ENCODE measurements around the gene SRD5A1.

The SRD5A1 gene, protein sequence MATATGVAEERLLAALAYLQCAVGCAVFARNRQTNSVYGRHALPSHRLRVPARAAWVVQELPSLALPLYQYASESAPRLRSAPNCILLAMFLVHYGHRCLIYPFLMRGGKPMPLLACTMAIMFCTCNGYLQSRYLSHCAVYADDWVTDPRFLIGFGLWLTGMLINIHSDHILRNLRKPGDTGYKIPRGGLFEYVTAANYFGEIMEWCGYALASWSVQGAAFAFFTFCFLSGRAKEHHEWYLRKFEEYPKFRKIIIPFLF

DNA sequence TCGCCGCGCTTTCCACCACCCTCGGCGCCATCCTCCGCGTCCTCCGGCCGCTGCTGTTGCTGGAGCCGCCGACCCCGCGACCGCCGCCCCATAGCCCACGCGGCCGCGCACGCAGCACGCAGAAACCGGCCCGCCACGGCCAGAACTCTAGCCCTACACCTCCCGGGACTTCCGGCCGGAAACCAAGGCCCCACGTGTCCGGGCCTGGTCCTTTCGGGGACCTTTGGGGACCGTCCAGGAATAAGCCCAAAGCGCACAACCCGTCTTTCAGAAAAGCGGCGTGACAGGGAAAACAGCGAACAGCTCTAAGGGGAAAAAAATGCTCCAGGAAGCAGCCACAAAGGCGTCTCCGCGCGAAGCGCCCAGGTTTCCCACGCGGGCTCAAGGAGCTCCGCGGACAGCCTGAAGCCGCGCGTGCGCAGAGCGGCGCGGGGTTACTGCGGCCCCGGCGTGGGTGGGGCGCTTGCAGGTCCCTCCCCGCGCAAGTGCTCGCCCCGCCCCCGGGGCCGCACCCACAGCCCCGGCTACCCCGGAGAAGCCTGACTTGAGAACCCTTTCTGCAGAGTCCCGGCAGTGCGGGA is at the start of gene SRD5A1, which contains the start of gene NSUN2:
SRD5A1 (plus strand) TSS at position 553 of the 581 bp plus-strand sequence. CDS start 137 bp downstream, outside the sequence.
NSUN2 (minus strand) TSS at position 157 of the 581 bp plus-strand sequence; CDS start at position 92, 65 bp downstream.
- DNase-seq (ENCODE audit: low read depth in 2 of 2): peak; percentile 86 to 88

DNA sequence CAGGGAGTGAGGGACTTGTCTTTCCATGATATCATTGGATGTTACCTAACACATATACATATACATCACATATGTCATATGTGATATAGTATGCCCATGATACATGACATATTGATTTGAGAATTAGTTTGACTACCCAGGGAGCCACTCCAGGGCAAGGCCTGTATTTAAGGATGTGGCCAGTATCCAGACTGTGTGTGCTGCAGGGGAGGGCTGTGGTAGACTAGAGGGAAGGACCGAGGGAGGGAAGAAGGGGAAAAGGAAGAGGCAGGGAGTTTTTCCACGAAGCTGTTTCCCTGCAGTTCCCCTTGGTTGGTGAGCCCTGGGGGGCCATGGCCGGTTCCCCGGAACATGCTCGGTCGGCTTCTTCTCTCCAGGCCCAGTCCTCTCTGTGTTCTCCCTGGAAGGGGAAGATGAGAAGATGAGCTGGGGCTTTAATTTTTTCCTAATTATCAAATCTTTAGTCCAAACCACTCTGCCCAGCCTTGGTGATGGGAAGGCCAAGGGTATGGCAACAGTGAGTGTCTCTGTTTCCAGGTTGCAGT is 49.1 kb upstream of the SRD5A1 start:
- DNase-seq (ENCODE audit: low read depth in 2 of 2): no peak

DNA sequence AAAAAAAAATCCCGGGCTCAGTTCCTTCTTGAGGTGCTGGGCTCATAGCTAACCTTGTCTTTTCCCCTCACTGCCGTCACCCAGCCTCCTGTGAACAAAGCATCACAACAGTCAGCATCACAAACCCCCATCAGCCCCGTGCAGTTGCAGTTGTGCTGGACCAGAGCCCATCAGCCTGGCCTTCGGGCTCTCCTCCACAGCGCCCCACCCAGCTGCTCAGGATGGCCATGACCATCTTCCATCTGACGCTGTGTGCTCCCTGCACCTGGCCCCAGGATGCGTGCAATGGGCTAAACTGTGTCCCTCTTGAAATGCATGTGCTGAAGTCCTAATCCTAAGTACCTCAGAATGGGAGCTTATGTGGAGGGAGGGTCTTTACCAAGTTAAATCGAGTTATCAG is 48.5 kb upstream of the SRD5A1 start:
- no peak for DNase-seq (ENCODE audit: low read depth in 2 of 2)

DNA sequence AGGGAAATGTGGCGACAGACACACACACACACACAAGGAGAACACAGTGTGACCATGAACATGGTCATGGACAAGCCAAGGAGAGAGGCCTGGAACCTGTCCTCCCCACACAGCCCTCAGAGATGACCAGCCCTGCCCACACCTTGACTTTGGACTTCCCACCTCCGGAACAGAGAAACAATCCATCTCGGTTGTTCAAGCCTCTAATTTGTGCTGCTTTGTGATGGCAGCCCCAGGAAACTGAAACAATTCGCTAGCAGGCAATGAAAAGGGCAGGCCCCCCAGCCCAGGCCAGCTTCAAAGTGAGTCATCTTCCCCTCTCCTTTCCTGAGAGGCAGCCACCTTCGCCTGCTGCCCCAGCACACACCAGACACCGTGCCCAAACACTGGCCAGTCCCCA is 48.1 kb upstream of the SRD5A1 start:
- DNase-seq (ENCODE audit: low read depth in 2 of 2): no peak

DNA sequence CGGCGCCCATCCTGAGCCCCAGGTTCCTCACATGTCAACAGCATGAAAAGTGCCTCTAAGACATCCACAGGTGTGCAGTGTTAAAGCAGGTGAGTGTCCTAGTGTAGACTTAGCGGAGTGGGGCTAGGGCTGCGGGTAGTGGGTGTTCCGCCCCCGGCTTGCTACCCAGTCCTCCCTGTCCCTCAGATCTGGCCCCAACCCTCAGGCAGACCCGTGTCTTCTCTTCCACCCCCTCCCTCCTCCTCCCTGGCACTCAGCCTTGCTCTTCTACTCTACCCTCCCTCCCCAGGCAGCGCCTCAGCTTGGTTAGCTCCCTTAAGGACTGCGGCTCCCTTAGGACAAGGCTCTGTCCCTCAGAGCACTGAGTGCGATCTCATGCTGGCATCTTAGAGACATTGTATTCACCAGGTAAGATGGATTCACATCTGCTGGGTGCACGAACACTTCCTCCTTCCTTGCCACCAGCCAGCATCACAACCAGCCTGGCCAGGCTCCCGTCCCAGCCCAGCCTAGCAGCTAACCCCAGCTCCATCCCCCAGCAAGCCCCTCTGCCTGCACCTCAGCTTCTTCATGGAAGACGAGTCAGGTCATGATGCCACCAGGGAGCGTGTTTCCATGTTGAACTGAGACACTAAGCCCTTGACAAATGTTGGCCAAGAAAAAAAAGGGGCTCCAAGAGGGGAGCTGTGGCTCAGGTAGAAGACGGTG is 47.1 kb upstream of the SRD5A1 start:
- DNase-seq (ENCODE audit: low read depth in 2 of 2): no peak

DNA sequence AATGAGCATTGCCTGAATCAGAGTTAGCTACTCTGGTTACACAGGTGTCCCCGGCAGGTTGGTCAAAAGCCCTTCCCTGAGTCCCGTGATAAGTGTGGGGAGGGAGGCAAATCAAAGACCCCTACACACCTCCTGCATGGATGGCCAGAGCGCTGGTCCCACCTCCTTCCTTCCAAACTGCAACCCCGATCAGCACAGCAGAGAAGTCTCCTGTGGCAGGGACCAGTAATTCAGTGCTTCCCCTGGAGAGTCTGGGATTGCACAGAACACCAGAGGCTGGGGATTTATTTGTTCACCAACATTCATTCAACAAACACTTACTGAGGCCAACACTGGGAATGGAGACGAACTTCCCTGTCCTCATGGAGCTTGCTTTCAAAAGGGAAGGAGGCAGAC is 46.6 kb upstream of the SRD5A1 start:
- no peak for DNase-seq (ENCODE audit: low read depth in 2 of 2)

DNA sequence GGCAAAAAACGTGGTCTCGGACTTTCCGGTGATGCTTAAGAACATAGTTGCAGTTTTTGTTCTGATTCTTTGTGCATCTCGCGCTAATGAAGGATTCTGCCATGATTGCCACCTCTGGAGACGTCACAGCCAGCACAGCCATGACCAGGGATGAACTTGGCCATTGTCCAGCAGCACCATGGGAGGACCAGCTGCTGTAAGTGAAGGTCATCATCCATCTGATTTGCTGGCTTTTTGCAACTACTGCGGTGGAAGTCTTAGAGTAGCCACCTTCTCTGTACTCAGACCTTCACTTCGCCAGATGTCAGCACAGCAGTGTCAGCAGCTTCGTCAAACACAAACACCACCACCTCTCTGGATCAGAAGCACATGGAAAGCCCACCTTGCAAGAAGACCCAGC is 46.1 kb upstream of the SRD5A1 start:
- DNase-seq (ENCODE audit: low read depth in 2 of 2): no peak

DNA sequence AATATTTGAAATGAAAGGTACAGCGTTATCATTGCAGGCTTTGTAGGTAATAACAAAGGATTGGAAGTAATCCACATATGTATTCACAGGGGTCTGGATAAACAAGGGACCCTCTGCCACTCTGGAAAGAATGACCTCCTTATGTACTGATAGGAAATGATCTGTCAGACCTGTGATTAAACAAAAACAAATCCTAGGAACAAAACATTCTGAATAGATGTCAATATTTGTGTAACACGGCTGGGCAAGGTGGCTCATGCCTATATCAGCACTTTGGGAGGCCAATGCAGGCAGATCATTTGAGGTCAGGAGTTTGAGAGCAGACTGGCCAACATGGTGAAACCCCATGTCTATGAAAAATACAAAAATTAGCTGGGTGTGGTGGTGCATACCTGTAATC is 42.7 kb upstream of the SRD5A1 start:
- no peak for DNase-seq (ENCODE audit: low read depth in 2 of 2)

DNA sequence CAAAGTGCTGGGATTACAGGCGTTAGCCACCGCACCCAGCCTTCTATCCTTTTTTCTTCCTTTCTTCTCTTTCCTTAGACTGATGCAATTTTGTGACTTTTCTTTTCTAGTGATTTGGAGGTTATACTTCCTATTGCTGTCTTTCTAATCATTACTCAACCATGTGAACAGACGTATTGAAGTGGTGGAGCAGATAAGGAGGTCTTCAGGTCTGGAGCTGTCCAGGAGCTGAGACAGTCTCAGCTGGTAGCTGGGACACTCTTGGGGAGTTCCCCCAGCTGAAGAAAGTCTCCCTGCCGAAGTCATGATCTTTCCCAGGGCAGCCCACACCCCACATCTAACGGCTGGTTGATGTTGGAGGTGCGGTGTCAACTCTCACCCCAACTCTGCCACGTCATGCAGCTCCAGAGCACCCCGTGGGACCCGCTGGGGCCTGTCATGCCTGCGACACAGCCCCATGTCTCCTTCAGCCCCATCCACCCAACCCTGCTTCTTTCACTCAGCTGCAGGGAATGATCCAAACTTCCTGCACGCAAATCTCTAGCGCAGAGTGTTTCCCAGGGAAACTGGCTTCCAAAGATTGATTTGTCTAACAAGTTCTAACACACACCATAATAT is 41.5 kb upstream of the SRD5A1 start:
- no peak for DNase-seq (ENCODE audit: low read depth in 2 of 2)

DNA sequence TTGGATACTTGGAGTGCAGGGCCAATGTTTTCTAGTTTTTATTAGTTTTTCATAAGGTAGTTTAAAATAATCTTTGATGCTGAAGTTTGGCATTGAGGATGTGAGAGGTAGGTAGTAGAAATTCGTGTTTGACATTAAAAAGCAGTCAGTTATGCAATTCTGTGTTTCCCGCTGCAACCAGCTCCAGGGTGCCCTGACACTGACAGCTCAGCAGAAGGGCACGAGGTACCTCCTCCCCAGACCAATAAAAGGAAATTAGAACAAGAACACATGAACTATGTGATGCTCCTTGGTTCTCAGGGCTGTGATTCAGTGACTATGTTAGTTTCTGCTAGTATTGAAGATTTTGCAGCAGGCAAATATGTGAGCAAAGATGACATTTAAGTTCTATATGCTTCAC is 40.6 kb upstream of the SRD5A1 start:
- DNase-seq (ENCODE audit: low read depth in 2 of 2): no peak

DNA sequence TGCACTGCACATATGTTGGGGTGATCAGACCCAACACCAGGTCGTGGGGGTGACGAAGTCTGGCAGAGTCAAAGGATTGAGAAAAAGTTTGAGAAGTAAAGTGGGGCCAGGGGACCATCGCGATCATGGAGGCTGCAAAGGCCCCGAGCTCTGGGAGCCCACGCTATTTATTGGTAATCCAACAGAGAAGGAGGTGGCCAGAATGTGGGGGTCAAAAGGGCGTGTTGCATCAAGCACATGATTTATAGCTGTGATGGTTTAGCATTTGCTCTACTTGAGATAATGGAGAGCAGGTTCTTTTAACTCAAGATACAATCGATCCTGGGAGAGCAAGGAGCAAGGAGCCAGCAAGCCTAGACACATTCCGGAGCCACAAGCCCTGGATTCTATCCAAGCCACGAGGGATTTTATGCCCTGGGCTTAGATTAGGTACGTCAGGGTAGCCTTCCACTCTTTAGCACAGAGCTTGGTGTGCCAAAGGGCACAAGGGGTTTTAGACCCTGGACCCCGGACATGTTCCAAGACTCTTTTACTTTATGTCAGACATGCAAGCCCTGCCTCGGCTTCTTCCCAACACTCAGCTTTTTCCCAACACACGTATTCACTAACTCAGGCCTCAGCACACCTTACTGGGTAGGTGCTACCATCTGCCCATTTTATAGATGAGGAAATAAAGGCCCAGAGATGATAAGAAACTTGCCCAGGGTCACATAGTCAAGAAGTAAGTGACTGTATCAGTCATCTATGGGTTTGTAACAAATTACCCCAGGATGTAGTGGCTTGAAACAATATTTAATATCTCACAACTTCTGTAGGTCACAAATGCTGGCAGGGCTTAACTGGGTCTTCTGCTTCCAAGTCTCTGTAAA is 39.9 kb upstream of the SRD5A1 start:
- DNase-seq (ENCODE audit: low read depth in 2 of 2): no peak

DNA sequence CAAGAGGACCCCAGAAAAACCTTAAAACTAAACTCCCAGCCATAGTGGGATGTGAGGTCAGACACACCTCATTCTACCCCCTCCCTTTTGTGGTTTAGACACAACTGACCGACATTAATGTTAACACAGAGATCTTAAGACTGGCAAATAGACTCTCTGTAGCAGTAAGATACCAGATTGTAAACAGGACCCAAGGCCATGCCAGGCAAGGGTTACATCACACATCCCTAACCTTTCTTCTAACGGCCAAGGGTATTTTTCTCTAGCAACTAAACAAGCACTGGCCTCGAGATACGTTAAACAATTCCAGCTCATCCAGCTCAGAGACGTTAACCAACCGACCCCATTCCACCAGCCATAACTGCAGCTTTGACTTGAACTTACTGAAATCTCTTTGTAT is 39.2 kb upstream of the SRD5A1 start:
- no peak for DNase-seq (ENCODE audit: low read depth in 2 of 2)

DNA sequence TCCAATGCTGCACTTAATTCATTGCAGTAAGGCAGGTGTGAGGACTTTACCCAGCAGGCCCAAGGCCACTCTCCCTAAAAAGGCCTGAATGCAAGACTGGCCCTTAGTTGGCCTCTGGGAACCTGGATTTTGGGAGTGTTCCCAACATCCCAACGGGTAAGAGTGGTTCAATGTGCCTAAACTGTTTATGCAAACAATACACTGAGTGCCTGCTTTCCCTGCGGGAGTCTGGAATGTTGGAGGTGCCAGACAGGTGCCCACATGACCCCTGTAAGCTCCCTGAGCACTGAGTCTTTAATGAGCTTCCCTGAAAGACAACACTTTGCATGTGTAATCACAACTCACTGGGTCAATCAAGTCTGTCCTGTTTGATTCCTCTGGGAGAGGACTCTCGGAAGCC is 37.8 kb upstream of the SRD5A1 start:
- no peak for DNase-seq (ENCODE audit: low read depth in 2 of 2)

DNA sequence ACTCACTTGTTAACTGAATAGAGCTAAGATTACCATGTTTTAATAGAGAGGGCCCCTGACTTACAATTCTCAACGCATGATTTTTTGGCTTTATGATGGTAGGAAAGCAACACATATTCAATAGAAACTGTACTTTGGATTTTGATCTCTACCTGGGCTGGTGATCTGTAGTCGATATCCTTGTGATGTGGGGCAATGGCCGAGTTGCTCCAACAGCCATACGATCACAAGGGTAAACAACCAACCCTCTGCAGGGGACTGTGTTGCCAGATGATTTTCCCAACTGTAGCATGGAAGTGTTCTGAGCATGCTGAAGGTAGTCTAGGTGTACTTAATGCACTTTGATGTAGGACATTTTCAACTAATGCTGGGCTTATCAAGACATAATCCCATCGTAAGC is 36.9 kb upstream of the SRD5A1 start:
- DNase-seq (ENCODE audit: low read depth in 2 of 2): no peak

DNA sequence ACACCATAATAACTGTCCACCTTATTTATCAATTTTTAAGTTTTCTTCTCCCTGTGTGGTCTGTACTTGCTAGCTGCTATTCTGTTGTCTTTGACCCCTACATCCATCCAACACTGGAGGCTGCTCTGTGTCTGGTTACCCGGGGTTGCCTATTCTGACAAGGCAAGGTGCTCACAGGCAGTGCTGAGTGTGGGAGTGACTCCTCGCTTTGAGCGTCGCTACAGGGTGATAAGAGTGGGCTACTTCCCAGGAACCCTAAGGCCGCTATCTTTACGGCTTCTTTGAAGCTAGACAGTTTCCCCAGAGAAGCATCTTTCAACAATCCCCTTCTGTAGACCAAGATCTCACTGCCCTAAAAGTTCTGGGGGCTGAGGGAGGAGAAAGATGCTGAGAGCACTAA is 35.7 kb upstream of the SRD5A1 start:
- no peak for DNase-seq (ENCODE audit: low read depth in 2 of 2)

DNA sequence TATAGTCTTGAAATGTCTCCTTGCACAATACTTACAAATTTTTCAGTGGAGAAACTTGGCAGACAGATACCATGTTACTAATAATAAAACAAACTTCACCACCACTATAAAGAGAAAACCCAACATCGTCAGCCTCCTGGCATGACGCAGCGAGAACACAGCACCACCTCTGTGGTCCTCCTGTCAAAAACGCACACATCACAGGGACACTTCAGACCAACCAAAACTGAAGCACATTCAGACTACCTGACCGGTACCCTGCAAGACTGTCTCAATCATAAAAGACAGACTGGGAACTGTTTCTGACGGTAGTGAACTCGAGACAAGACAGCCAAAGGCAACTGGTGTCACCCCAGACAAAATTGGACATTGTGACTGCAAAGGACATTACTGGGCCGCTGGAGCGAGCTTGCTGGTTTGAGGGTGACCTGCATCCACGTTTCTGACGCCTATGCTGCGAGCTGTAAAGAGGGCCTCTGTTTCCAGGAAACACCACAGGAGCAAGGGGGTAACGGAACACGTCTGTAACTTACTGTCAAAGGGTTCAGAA is 34.8 kb upstream of the SRD5A1 start:
- DNase-seq (ENCODE audit: low read depth in 2 of 2): no peak

DNA sequence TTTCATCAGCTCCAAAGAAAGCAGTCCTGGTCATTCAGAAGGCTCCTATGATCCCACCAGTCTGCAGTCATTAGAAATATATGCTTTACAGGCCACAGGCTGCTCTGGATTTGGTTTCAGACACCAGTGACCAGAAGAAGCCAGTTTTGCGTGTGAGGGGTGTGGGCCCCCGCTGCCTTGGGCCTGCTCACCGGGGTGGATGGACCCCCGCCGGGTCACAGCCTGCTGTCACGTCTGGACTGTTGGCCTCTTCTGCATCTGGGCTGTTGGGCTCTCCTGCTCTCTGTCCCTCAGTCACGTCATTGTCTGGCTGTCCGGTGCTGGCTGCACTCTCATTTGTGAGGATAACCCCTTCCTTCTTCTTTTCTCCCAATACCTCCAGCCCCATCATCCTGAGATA is 33.5 kb upstream of the SRD5A1 start:
- DNase-seq (ENCODE audit: low read depth in 2 of 2): no peak

DNA sequence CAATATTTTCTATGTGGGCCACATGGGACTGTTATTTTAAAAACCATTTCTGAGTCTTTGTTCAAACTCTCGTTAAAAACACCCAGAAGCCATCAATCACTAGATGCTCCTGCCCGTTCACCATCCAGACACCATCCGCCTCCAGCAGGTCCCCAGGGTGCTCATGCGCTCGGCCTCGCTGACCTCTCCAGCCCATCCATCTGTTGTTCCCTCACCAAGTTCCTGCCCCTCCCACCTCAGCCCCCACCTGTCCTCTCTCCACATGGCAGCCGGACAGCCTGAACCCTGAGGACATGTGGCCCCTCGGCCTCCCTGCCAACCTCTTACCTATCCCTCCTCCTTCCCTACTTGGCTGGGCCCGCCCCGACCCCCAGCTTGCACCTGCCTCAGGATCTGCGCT is 32.0 kb upstream of the SRD5A1 start:
- no peak for DNase-seq (ENCODE audit: low read depth in 2 of 2)

DNA sequence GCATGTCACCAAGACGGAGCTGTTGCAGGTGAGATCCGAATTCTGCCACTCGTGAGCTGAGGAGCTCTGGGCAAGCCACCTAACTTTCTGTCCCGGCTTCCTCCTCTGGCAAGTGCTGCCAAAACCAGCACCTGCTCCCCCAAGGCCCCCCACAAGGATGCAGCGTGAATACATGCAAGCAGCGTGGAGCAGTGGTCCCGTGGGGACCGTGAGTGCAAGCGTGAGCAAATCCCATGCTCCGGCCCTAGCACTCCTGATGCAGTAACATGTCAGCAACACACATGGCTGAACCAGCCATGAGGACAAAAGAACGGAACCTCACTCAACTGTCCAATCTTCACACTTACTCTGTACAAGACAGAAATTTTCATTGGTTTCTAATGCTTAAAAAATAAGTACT is 31.4 kb upstream of the SRD5A1 start:
- DNase-seq (ENCODE audit: low read depth in 2 of 2): no peak

DNA sequence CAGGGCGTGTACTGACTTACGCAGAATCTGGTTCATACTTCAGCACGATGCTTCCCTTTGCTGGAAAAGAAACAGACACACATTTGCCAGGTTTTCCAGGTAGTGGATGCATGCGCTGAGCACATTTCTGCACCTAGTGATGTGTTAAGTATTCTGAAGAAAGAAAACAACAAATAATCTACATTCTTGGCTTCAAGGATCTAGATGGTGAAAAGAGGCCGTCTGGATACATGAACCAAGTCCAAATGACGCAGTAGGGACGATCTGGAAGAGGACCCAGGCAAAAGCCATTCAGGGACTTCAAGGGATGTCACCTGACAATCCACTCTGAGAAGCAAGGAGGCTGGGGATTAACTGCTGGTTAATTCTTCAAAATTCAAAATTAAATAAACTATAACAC is 30.8 kb upstream of the SRD5A1 start:
- no peak for DNase-seq (ENCODE audit: low read depth in 2 of 2)

DNA sequence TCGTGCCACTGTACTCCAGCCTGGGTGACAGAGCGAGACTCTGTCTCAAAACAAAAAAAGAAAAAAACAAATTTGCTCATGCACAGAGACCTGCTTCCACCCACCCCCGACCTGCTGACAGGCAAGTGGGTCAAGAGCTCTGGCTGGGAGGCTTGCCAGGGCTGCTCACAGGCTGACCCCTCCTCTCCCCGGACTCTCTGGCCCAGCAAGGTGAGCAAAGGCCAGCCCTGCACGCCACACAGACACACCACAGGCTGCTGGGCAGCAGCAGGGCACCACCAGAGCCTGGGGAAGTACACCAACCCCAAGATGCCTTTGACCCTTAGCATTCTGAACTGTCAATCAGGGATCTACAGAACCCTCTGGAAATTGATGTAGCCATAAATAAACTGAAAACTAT is 29.6 kb upstream of the SRD5A1 start:
- DNase-seq (ENCODE audit: low read depth in 2 of 2): no peak
